ENCODE data around the gene HS3ST3A1.
"Not testable (repeated sequence)": the region's sequence is repeated elsewhere in the genome, so short reads cannot be mapped to it uniquely, and the experiment has no call there.

The HS3ST3A1 gene

GRCh38 chr17:13569398-13570123 lies 32.2 kb downstream of the HS3ST3A1 start:
- no peak for DNase-seq

GRCh38 chr17:13568582-13569397 lies 32.9 kb downstream of the HS3ST3A1 start:
- DNase-seq, result no peak

GRCh38 chr17:13563866-13564265 lies 37.9 kb downstream of the HS3ST3A1 start:
- no peak for DNase-seq

GRCh38 chr17:13562271-13562800 lies 39.4 kb downstream of the HS3ST3A1 start:
- no peak for DNase-seq

GRCh38 chr17:13561606-13562270 lies 40.0 kb downstream of the HS3ST3A1 start:
- no peak for DNase-seq

- DNase-seq, result no peak
Observed at GRCh38 chr17:13560935-13561334, 40.8 kb downstream of the HS3ST3A1 start.

- DNase-seq, result no peak
Observed at GRCh38 chr17:13558588-13558987, 43.1 kb downstream of the HS3ST3A1 start.

GRCh38 chr17:13557077-13557476 lies 44.7 kb downstream of the HS3ST3A1 start:
- no peak for DNase-seq

GRCh38 chr17:13554231-13554630 lies 47.5 kb downstream of the HS3ST3A1 start:
- no peak for DNase-seq

- no peak for DNase-seq
Observed at GRCh38 chr17:13550291-13550690, 51.4 kb downstream of the HS3ST3A1 start.

- not testable (repeated sequence) for DNase-seq
Observed at GRCh38 chr17:13548576-13548975, 53.2 kb downstream of the HS3ST3A1 start.

- DNase-seq, result no peak
Observed at GRCh38 chr17:13546851-13547250, 54.9 kb downstream of the HS3ST3A1 start.

GRCh38 chr17:13545941-13546340 lies 55.8 kb downstream of the HS3ST3A1 start:
- DNase-seq, result no peak

- DNase-seq, result no peak
Observed at GRCh38 chr17:13544765-13545164, 57.0 kb downstream of the HS3ST3A1 start.

- no peak for DNase-seq
Observed at GRCh38 chr17:13544292-13544691, 57.4 kb downstream of the HS3ST3A1 start.

- DNase-seq, result no peak
Observed at GRCh38 chr17:13542636-13543035, 59.1 kb downstream of the HS3ST3A1 start.

GRCh38 chr17:13541032-13541480 lies 60.7 kb downstream of the HS3ST3A1 start:
- DNase-seq, result no peak

- no peak for DNase-seq
Observed at GRCh38 chr17:13540546-13540945, 61.2 kb downstream of the HS3ST3A1 start.

GRCh38 chr17:13539421-13539820 lies 62.3 kb downstream of the HS3ST3A1 start:
- no peak for DNase-seq

- DNase-seq, result no peak
Observed at GRCh38 chr17:13538841-13539411, 62.8 kb downstream of the HS3ST3A1 start.

GRCh38 chr17:13537871-13538643 lies 63.7 kb downstream of the HS3ST3A1 start:
- DNase-seq, result no peak

- no peak for DNase-seq
Observed at GRCh38 chr17:13537167-13537731, 64.5 kb downstream of the HS3ST3A1 start.

Measured in activated naive CD4-positive, alpha-beta T cell treated with Interleukin-2 at 50 U/mL for 16 hours (primary cell).